ENCODE results near the gene UBE2L5.

DNA sequence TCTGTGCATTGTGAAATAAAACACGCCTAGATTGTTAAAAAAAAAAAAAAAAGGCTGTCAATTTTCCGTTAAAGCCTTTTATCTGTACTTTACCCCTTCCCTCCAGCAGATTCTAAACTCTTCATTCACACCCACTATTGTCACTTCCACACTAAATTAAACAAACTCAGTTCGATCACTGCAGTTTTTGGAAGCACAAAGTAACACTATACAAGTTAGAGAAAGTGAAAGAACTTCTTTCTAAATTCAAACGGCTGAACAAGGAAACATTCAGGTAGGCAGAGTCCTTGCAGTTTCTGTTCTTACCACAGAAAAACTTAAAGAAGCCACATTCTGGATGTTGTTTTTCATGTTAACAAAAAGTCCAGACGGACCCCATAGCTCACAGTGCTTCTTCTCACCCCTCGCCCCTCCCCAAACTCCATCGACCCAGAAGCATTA lies 27.5 kb upstream of the UBE2L5 start:
- TF ChIP-seq, protein P1, sequence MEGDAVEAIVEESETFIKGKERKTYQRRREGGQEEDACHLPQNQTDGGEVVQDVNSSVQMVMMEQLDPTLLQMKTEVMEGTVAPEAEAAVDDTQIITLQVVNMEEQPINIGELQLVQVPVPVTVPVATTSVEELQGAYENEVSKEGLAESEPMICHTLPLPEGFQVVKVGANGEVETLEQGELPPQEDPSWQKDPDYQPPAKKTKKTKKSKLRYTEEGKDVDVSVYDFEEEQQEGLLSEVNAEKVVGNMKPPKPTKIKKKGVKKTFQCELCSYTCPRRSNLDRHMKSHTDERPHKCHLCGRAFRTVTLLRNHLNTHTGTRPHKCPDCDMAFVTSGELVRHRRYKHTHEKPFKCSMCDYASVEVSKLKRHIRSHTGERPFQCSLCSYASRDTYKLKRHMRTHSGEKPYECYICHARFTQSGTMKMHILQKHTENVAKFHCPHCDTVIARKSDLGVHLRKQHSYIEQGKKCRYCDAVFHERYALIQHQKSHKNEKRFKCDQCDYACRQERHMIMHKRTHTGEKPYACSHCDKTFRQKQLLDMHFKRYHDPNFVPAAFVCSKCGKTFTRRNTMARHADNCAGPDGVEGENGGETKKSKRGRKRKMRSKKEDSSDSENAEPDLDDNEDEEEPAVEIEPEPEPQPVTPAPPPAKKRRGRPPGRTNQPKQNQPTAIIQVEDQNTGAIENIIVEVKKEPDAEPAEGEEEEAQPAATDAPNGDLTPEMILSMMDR (conservative IDR thresholded peaks at IDR 0.05): no peak
- TF ChIP-seq ZFX (IDR thresholded peaks at IDR 0.05): no peak
